Ishikawa (cell line): ENCODE results near the gene DLAT.

Source experiments
- EGR1 ChIP-seq: IDR thresholded peaks from 2 replicates; pipeline ENCODE4 v1.6.1; 2012
- TCF12 ChIP-seq: IDR thresholded peaks from 2 replicates; pipeline ENCODE4 v1.6.1; 2012; ENCODE audit warnings: low read depth

DNA sequence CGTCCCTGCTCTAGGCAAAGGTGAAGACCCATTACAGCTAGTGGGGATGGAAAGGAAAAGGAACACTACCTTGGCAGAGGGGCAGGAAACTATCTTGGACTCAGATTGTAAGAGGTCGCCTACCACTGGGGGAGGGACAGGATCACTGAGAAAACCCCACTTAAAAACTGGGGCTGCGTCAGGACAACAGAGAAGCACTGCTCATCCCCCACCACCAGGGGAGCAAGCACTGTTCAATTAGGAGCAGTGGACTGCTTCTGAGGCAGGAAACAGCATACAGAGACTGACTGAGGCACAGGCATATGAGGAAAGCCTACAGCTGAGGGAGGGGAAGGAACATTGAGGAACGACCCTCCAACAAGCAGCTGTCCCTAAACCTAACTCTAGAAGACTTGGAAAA, 20.8 kb upstream of the DLAT start:
- TF ChIP-seq EGR1 (no peak), TCF12 (no peak)
